Posterior vena cava (tissue), 2 donors: ENCODE data around the gene CSMD2. TPM values are rescaled to one million over a fixed set of nuclear protein-coding genes. Genes with fewer than 3 reads are reported as not detected.
A peak's percentile ranks its signal among the peaks of the same experiment; 100 is the strongest.
"Not testable (repeated sequence)": the region's sequence is repeated elsewhere in the genome, so short reads cannot be mapped to it uniquely, and the experiment has no call there.

Experiments
- DNase-seq: peaks from one replicate; pipeline ENCODE4 v3.0.0-alpha.2; 2020; ENCODE audit warnings: low spot score
- intact Hi-C, 2 donors: fragments of 100-400 bp; cut with DNase I; formaldehyde crosslinking; loops; one replicate each; pipeline versions ENCODE4 v1.14.1 to v1.14.2; 2022 to 2023
- total RNA-seq, 2 donors: library from RNA; stranded (reverse); fragmentation: NEBNext Ultra II Directional; extraction: Animal tissue kit (Norgen Biotek cat#: 25700); gene quantifications; one replicate each; pipeline ENCODE4 v1.2.1, GENCODE V29; 2021
- donor health status: DM: yes; HTN: yes; CAD: no.
- donor health status: DM: yes; HTN: yes; CAD: no.

Gene CSMD2
- total RNA-seq, 2 donors from 2014 or later = 2.4 to 3.1 TPM

GRCh38 chr1:33547576-33547975 is 617.5 kb downstream of the CSMD2 start:
- intact Hi-C loops = no loop called here
- no peak for DNase-seq

- intact Hi-C loops = loop anchor here in 1 of 2 donors (1.0 kb wide), 1 partner anchor 43 kb away; no protein-coding TSS in a partner anchor
These were observed 623.1 kb downstream of the CSMD2 start for GRCh38 chr1:33541966-33542365.

GRCh38 chr1:33537885-33538284 is 627.1 kb downstream of the CSMD2 start:
- no peak for DNase-seq
- intact Hi-C loops = no loop called here

More at GRCh38 chr1:33541966-33542365, 623.1 kb downstream of the CSMD2 start:
- DNase-seq = no peak

GRCh38 chr1:33535334-33535733 is 629.7 kb downstream of the CSMD2 start:
- no peak for DNase-seq
- intact Hi-C loops = no loop called here

GRCh38 chr1:33532936-33533335 is 632.1 kb downstream of the CSMD2 start:
- intact Hi-C loops = no loop called here
- DNase-seq = no peak

GRCh38 chr1:33532250-33532649 is 632.8 kb downstream of the CSMD2 start:
- DNase-seq = no peak

GRCh38 chr1:33529957-33530356 is 635.1 kb downstream of the CSMD2 start:
- no peak for DNase-seq
- intact Hi-C loops = no loop called here

More at GRCh38 chr1:33532250-33532649, 632.8 kb downstream of the CSMD2 start:
- intact Hi-C loops = no loop called here

- intact Hi-C loops = no loop called here
- no peak for DNase-seq
These were observed 637.1 kb downstream of the CSMD2 start for GRCh38 chr1:33527934-33528333.

GRCh38 chr1:33524586-33524985 is 640.4 kb downstream of the CSMD2 start:
- DNase-seq = no peak

GRCh38 chr1:33519240-33519884 is 645.7 kb downstream of the CSMD2 start:
- intact Hi-C loops = no loop called here
- no peak for DNase-seq

More at GRCh38 chr1:33524586-33524985, 640.4 kb downstream of the CSMD2 start:
- intact Hi-C loops = no loop called here

GRCh38 chr1:33517596-33518250 is 647.3 kb downstream of the CSMD2 start:
- intact Hi-C loops = no loop called here
- DNase-seq = no peak

GRCh38 chr1:33516891-33517567 is 648.0 kb downstream of the CSMD2 start:
- intact Hi-C loops = no loop called here
- peak; percentile 74 for DNase-seq

- intact Hi-C loops = no loop called here
- DNase-seq = no peak
These were observed 648.6 kb downstream of the CSMD2 start for GRCh38 chr1:33516428-33516827.

GRCh38 chr1:33515607-33516006 is 649.4 kb downstream of the CSMD2 start:
- intact Hi-C loops = no loop called here
- no peak for DNase-seq

GRCh38 chr1:33515112-33515511 is 649.9 kb downstream of the CSMD2 start:
- DNase-seq = no peak
- intact Hi-C loops = no loop called here

- no peak for DNase-seq
- intact Hi-C loops = no loop called here
These were observed 652.6 kb downstream of the CSMD2 start for GRCh38 chr1:33512226-33513011.

GRCh38 chr1:33509276-33509675 is 655.8 kb downstream of the CSMD2 start:
- intact Hi-C loops, DNase-seq: not testable (repeated sequence)

- no peak for DNase-seq
- intact Hi-C loops = no loop called here
These were observed 656.9 kb downstream of the CSMD2 start for GRCh38 chr1:33508151-33508550.

- intact Hi-C loops = no loop called here
- DNase-seq = no peak
These were observed 657.4 kb downstream of the CSMD2 start for GRCh38 chr1:33507661-33508060.

GRCh38 chr1:33503506-33503905 is 661.5 kb downstream of the CSMD2 start:
- DNase-seq = no peak
- intact Hi-C loops = no loop called here
